COLO668 (cell line): Measurements from ENCODE around the gene MTMR6.
"Not testable (repeated sequence)": the region's sequence is repeated elsewhere in the genome, so short reads cannot be mapped to it uniquely, and the experiment has no call there.

Experiments
- DNase-seq: peaks from one replicate; lab custom pipeline; 2025; ENCODE audit not compliant: unreplicated experiment; lab: John Stamatoyannopoulos, UW

The MTMR6 gene

GRCh38 chr13:25286969-25287961 lies at the start of gene MTMR6:
Gene MTMR6 (minus strand): TSS chr13:25287488. CDS start chr13:25287247, 241 bp downstream.
- peak; percentile 99 for DNase-seq

- DNase-seq, result no peak
These were observed 48.6 kb upstream of the MTMR6 start for GRCh38 chr13:25335856-25336255.

- DNase-seq, result no peak
These were observed 43.3 kb upstream of the MTMR6 start for GRCh38 chr13:25330541-25330940.

- no peak for DNase-seq
These were observed 42.4 kb upstream of the MTMR6 start for GRCh38 chr13:25329706-25330105.

GRCh38 chr13:25324100-25324499 lies 36.8 kb upstream of the MTMR6 start:
- no peak for DNase-seq

- DNase-seq, result no peak
These were observed 32.5 kb upstream of the MTMR6 start for GRCh38 chr13:25319771-25320170.

- not testable (repeated sequence) for DNase-seq
These were observed 31.7 kb upstream of the MTMR6 start for GRCh38 chr13:25318946-25319345.

GRCh38 chr13:25310891-25311290 lies 23.6 kb upstream of the MTMR6 start:
- no peak for DNase-seq

- no peak for DNase-seq
These were observed 19.6 kb upstream of the MTMR6 start for GRCh38 chr13:25306671-25307464.

GRCh38 chr13:25302121-25302520 lies 14.8 kb upstream of the MTMR6 start:
- DNase-seq, result no peak

- DNase-seq, result peak; percentile 100
These were observed 14.2 kb upstream of the MTMR6 start, which contains the start of gene NUP58 for GRCh38 chr13:25301347-25302113. Gene NUP58 (plus strand): TSS chr13:25301625. CDS start chr13:25301774, 149 bp downstream.

- peak; percentile 58 for DNase-seq
These were observed 13.6 kb upstream of the MTMR6 start for GRCh38 chr13:25300861-25301346.

- no peak for DNase-seq
These were observed 8.4 kb upstream of the MTMR6 start for GRCh38 chr13:25295701-25296100.

- no peak for DNase-seq
These were observed 7.9 kb upstream of the MTMR6 start for GRCh38 chr13:25295228-25295627.

- DNase-seq, result no peak
These were observed 5.0 kb upstream of the MTMR6 start for GRCh38 chr13:25292301-25292700.

GRCh38 chr13:25291691-25292090 lies 4.4 kb upstream of the MTMR6 start:
- no peak for DNase-seq

- no peak for DNase-seq
These were observed 1.7 kb upstream of the MTMR6 start for GRCh38 chr13:25288966-25289365.

- DNase-seq, result peak; percentile 56
These were observed 850 bp downstream of the MTMR6 start for GRCh38 chr13:25286308-25286968.

GRCh38 chr13:25281935-25282332 lies 5.4 kb downstream of the MTMR6 start:
- DNase-seq, result no peak
